GM21447 (cell line): Measurements from ENCODE around the gene TMEFF2.

Experiments
- ATAC-seq: cut with Tn5 transposase; IDR thresholded peaks from one replicate; pipeline ENCODE4 v1.9.1; 2021; ENCODE audit not compliant: unreplicated experiment

The TMEFF2 gene

DNA sequence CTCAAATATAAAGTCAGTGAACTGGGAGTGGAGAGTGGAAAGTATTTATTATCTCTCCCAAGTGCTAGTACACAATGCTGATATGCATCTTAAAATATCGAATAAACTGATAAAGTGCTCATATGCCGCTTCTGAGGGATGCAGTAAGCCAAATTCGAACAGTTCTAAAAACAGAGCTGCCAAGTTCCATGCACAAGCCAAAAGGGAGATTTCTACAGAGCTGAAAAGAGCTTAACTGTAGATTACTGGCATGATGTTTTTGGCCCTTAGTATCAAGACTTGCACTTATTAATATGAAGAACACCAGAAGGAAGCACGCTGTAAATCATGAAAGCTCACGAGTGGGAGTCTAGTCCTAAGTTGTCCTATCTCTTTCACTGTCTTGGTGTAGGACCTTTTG is 7.9 kb downstream of the TMEFF2 start:
- no peak for ATAC-seq

GRCh38 chr2:192184349-192184748 is 10.4 kb downstream of the TMEFF2 start:
- no peak for ATAC-seq

DNA sequence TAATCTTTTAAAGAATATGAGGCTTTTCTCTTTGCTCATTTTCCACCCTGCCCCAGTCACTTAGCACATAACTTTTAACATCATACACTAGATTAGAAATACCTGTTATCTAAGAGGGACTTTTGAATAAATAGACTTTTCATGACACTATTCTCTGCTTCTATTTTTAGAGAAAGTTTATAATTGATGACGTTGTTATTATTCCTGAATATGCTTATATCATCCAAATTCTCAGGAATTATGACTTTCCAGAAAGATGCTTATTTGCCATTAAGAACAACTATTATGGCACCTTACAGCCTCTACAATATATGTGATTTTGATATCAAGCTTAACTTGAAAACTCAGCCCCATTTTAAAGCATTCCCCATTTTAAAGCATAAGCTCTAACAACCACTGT is 11.4 kb downstream of the TMEFF2 start:
- no peak for ATAC-seq

DNA sequence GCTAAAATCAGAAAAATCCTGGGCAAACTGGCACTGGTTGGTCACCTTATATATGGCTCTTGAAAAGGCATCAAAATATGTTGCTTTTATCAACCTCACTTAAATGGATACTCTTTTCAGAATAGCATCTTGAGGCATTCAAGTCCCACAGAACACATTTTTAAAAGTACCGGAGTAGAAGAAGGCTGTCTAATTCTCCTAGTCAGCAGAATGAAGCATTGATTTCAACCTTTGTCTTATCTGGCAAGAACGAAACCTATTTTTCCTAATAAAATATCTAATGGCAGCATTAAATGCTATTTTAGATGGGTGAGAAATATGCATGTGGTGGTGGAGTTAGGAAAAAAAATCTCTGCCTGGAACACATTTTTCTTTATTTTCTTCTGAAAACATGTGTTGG is 27.8 kb downstream of the TMEFF2 start:
- ATAC-seq, result no peak

DNA sequence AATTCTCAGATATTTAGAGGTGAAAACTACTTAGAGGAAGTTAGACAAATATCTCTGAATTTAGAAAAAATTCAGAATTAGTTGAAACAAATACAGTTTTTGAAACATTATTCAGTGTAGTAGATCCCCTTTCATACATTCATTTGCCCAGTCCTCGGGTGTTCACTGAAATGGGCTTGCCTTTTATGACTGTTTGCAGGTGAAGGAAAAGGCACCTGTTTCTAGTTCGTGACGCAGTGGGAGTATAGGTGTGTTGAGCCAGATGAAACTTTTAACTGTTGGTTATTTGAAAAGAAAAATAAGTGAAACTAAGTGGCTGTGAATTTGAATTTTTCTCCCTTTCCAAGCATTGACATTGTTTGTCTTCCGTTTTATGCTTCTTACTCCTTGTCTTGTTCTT is 28.9 kb downstream of the TMEFF2 start:
- ATAC-seq, result no peak

DNA sequence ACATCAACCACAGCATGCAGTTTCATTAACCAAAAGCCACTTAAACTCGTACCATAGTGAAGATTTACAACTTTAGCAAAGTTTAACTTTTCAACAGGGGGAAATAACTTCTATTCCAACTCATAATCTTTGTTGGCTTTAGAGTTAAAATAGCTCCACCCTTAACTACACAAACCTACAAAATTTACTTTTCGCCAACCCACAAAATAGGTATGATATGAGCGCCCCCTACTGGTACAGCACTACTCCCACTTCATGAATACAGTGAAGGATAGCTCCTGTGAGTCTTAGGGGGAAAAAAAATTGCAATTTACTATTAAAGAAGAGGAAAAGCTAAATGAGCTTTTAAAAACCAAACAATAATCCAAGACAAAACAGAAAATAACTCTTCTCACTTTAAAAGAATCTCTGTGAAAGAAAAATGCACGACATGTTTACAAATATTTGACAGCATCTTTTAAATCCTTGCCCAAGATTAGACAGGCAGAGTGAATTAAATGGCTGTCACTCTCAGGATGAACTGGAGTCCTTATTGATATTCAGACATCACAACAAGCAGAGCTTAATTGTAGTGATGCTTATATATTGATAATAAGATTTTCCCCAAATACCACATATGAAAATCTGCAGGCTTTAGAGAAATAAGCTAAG is 32.2 kb downstream of the TMEFF2 start:
- ATAC-seq, result peak; percentile 76

DNA sequence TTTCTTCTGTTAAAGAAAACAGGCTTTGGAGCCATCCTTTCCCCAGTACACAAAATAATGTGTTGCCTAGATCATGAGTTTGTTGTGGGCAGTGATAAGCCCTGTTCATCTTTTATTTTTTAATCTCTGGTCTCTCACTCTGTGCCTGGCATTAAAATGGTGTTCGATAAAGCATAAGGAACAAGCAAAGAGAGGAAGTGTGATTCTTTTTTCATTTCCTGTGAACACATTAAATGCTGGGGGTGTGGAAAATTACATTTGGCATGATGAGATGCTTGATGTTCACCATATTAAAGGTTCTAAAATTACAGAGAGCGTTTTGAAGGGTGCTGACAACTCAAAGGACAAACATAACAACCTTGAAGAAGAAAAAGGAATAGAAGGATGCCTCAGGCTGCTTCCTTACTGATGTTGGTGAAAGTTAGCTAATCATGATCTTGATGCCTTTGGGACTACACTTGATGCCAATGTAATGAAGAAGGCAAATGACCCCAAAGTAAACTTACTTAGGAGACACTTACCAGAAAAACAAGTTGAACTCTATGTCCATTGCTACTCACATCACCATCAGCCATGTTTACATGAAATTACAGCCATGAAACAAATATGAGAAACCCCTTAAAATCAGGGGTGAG is 33.0 kb downstream of the TMEFF2 start:
- ATAC-seq, result no peak

GRCh38 chr2:192159736-192160135 is 35.0 kb downstream of the TMEFF2 start:
- ATAC-seq, result no peak

- no peak for ATAC-seq
Observed at GRCh38 chr2:192159208-192159607, 35.5 kb downstream of the TMEFF2 start.

DNA sequence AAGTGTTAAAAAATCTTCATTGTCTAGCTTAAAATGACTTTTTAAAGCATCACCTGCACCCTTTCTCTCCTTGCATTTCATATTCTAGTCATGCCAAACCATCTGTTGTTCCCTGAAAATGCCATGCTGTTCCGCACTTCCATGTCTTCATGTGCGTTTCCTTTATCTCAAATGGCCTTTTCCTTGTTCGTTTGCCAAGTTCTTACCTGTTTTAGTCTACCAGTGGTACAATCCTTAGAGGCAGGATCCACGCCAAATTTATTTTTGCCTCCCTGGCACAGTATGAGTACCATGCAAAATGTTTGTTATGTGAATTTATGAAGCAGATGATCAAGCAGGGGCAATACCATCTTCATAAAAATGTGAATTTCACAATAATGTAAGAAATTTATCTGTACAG is 37.0 kb downstream of the TMEFF2 start:
- ATAC-seq, result no peak

GRCh38 chr2:192155511-192156118 is 39.1 kb downstream of the TMEFF2 start:
- no peak for ATAC-seq

DNA sequence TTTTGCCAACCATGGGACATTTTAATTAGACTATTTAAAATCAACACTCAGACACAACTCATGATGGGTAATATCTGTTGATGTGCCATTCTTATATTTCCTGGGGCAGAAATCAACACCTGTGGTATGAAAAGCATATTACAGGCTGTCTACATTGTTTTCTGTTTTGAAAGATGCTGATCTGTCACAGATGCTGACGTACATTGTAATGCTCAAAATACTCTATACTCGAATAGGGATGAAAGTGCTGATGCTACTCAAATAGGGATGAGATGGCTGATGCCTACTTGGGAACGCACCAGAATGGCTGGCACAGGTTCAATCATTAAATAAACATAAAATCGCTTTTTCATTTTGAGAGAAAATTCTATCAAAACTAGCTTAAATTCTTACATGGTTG is 41.2 kb downstream of the TMEFF2 start:
- ATAC-seq, result no peak

- ATAC-seq, result no peak
Observed at GRCh38 chr2:192151853-192152252, 42.9 kb downstream of the TMEFF2 start.

DNA sequence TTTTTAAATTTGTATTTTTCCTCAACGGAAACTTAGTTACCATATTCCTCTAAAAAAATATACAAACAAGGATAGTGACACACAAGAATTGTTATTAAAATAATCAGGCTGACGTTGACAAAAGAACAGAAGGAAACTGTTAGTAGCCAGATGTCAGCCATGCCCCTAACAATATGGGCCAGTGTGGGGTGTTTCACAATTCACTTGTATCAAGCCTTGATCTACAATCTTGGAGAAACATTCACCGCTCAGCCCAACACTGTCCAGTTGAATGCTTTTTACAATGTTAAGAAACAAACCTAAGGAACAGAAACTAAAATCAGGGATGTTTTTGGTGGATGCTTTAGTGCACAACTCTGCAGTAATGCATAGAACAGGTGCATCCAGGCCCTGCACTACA is 44.6 kb downstream of the TMEFF2 start:
- no peak for ATAC-seq

DNA sequence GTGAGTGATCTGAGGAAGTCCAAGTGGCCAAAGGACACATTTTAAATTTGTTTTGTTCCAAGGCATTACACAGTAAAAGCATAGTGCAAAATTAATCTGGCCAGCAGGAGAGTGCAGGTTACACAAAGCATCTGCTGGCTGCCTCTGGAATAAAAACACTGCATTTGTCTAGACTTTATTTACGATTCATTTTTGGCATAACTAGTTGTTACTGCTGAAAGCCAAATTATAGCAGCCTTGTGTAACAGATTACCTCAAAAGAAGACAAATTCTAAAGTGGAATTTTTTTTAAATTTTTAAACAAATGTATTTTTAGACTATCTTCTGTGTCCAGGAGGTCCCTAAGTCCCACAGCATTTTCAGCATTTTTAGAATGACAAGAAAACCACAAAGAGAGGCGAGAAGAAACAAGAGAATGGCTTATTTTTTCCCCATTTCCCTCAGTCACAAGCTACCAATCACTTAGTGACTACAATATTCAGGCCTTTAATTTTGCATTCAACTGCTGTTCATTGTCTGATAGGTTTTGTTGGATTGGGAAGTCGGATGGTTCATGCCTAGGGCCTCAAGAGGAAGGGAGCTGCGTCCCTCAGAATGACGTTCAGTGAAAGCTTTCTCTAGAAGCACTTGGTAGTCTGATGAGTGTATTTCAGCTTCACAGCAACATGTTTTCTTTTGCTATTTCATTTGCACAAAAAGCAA is 46.0 kb downstream of the TMEFF2 start:
- ATAC-seq, result no peak

DNA sequence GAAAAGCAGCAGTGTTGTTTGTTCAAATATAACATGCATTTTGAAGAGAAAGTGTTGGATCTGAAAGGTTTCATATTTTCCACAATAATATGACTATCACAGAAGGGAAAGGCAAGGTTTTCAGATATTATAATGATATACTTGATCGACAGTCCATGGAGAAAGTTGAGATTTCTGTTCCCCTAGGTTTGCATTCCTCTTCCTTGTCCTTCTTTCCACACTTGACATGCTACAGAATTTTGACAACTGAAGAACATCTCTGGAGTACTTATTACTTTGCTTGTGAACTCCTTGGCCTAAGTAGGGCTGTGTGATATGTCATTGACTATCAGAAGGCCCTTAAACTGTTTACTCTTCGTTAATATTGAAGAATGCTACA is 46.5 kb downstream of the TMEFF2 start:
- ATAC-seq, result no peak

DNA sequence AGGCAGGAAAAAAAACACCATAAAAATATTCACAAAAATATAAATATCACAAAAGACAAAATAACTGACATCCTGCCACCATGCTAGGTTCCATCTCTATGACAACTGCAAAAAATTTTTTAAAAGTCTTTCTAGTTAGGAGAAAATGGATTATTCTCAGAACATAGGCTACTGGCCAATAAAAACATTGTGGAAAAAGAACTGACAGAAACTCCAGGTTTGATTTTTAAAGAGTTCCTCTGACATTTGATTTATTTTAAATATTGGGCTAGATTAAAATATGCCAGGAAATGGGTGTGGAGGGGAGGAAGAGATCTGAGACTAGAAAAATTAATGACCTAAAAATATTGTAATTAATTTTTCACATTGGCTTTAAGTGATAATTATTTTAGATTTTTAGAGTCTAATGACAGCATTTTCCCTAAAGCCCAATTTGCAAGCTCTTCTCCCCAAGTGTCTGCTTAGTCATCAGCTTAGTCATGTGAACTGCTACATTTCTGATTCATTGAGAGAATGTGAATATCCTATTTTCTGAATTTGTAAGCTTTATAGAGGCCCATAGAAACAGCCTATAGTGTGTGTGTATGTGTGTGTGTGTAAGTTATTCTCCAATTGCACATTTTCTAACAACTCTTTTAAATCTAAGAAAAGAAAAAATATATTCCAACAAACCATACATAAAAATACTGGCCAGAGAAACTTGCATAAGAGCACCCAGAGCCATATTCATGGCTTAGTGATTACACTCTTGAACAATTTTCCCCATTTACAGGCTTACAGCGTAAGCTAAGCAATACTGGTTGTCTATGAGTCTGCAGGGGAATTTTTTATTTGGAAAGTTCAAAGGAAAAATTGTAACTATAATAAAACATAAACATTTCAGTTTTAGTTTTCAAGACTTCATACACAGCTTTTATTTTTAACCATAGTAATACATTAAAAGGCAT is 48.4 kb downstream of the TMEFF2 start:
- no peak for ATAC-seq

DNA sequence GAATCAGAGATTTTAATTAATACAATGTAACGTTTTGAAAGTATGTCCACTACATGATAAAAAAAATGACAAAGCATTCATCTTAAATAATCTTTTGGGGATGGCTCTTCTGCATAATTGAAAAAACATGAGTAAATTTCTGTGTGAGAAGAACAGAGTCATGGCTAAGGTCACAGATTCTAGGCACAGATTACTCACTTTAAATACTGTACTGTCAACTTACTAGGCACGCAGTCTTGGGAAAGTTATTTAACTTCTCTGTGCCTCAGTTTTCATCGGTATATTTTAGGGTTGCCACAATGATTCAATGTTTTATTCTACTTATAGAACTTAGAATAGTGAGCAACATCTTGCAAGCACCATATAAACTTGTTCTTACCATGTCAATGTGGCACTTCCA is 49.2 kb downstream of the TMEFF2 start:
- no peak for ATAC-seq

DNA sequence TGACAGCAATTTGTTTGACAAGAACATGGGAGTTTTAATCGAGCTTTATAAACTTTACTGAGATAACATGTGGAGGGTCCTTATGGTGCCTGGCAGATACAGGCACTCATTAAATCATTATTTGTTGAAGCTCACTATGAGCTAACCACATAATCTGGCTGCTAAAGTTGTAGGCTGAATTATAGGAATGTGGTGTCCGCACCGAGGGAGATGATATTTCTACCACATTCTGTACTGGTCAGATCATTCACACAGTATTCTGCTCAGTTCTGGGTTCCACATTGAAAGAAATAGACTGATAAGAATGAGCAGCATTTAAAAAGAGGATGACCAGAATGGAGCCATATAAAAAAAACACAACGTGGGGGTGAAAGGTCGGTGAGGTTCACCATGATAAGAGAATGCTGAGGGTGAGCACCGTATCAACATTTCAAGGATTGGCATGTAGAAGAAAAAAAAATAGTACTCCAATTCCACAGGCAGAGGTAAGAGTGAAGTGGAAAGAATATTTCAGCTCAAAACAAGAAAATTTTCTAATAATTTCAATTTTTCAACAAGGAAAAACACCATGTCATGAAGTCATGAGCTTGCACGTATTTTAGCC is 54.4 kb downstream of the TMEFF2 start:
- no peak for ATAC-seq

DNA sequence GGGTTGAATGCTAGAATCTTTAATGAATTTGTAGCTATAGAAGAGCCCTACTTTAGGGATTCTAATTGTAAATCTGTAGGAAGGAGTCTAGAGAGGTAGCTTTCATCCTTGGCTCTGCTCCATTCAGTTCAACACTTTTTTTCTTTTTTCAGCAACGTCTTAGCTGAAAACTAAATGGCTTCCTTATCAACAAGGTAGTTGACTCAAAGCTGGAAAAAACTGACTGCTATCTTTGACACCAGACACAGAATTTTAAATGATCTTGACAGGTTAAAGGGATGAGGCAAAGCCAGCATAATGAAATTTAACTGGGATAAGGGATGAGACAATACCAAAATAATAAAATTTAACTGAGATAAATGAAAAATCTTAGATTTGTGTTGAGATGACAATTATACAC is 54.9 kb downstream of the TMEFF2 start:
- ATAC-seq, result no peak

DNA sequence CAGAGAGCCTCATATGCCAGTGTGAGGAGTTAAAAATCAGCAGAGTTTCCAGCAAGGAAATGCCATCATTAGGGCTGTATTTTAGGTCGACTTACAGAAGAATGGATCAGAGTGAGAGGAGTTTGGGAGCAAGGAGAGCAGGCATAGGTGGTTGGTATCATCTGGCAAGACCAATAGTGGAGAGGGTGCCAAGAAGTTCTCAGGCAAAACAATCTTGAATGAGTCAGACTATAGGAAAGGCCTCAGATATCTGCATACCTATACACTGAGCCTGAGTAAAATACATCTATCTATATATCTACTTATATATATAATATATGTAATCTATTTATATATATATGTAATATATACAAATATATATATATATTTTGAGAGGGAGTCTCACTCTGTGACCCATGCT is 57.3 kb downstream of the TMEFF2 start:
- ATAC-seq, result no peak
